Measurements from ENCODE around the gene KDM1A.

The KDM1A gene

DNA sequence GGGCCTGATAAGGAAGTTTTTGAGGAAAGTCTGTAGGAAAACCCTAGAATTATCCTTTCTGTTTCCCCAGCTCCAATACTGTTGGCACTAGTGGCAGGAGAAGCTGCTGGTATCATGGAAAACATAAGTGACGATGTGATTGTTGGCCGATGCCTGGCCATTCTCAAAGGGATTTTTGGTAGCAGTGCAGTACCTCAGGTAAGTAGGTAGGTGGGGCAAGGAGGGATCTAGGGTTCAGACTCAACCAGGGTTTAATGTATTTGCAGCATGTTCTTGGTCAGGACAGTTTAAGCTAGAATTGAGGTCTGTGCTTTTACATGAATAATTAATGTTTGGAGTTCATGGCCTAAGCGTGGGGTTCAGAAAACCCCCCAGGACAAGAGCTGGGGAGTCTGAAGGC is 62.1 kb downstream of the KDM1A start:
- H3K27ac Mint-ChIP-seq, result peak overlapping the region in 1 of 2 donors; percentile 72
- ATAC-seq (no peak), DNase-seq (no peak)
- H3K9me3 Mint-ChIP-seq, result no peaks in the 10 kb centered on the region
- H3K4me3 Mint-ChIP-seq, result no peak overlapping the region
- no peaks in the 10 kb centered on the region for H3K27me3 Mint-ChIP-seq
- H3K4me1 Mint-ChIP-seq, result no peaks in the 10 kb centered on the region

DNA sequence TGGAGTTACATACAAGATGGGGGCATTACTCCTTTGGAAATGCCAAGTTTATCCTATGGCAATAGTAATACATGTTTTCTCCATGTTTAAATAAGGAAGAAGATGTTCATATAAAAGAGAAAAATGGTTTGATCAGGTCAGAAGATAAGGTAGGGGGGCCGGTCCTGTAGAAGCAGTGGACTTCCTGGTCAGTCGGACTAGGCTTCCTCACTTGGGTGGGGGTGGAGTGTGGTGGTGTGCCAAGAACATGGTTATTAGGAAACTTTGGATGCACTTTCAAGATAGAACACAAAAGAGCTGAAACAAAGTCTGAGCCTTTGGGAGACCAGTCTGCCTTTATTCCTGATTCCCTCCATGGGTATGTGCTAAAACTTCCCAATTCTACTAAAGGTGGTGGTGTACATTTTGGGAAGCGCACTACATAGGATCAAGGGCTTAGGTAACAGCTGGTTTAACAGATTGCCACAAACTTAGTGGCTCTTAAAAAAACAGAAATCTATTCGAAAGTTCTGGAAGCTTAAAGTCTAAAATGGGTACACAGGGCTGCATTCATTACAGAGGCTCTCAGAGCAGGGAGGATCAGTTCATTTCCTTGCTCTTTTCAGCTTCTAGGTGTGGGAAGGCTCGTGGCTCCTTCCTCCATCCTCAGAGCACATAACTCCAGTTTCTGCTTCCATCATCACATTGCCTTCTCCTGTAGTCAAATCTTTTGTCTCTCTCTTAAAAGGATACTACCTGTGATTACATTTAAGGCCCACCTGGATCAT is 64.6 kb downstream of the KDM1A start:
- Mint-ChIP-seq H3K27me3 (no peaks in the 10 kb centered on the region), H3K4me1 (peaks cover 8% of the 10 kb centered on the region), H3K4me3 (no peak overlapping the region), H3K27ac (peak overlapping the region in 1 of 2 donors; percentile 50), H3K9me3 (no peaks in the 10 kb centered on the region)
- DNase-seq (no peak), ATAC-seq (no peak)

DNA sequence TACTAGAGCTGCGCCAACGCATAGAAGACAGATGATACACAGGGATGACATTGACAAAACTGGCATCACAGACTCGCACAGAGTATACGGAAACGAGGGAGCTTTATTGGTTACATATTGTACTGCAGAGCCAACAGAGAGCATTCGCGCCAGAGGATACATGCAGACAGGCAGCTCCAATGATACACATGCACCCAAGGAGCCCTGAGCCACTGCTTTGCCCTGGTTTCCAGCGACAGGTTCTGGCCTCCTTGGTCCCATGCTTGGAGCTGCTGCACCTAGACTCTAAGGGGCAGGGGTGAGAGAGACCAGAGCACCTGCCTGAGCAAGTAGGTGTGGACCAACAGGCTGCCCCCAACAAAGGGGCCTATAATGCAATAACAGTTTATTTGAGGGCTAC is 65.6 kb downstream of the KDM1A start:
- no peak for ATAC-seq
- no peaks in the 10 kb centered on the region for H3K9me3 Mint-ChIP-seq
- H3K27me3 Mint-ChIP-seq, result no peaks in the 10 kb centered on the region
- DNase-seq, result no peak
- peaks cover 8% of the 10 kb centered on the region for H3K4me1 Mint-ChIP-seq
- H3K4me3 Mint-ChIP-seq, result no peak overlapping the region
- H3K27ac Mint-ChIP-seq, result peak overlapping the region in 1 of 2 donors; percentile 86

DNA sequence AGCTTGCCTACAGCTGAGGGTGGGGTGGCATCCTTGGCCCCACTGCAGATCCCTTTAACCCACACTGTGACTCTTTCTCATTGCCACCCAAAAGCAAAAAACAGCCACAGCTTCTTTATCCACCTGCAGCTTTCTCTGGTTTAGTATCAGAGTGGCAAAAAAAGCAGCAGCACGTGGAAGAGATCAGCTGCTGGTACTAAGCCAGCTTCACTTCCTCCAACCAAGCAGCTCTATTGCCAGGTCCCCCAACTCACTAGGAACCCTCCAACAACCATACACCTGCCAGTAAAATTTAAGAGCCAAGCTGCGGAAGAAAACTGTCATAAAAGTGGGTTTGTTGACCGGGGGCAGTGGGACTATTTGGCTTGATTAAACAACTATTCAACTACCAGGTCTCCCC is 66.4 kb downstream of the KDM1A start:
- peaks cover 8% of the 10 kb centered on the region for H3K4me1 Mint-ChIP-seq
- peak overlapping the region; percentile 20 to 85 for H3K27ac Mint-ChIP-seq
- H3K4me3 Mint-ChIP-seq, result no peak overlapping the region
- ATAC-seq (no peak), DNase-seq (no peak)
- no peaks in the 10 kb centered on the region for H3K9me3 Mint-ChIP-seq
- no peaks in the 10 kb centered on the region for H3K27me3 Mint-ChIP-seq

- Mint-ChIP-seq H3K4me3 (no peak overlapping the region), H3K4me1 (peaks cover 8% of the 10 kb centered on the region), H3K27ac (peak overlapping the region; percentile 10 to 48), H3K9me3 (no peaks in the 10 kb centered on the region), H3K27me3 (no peaks in the 10 kb centered on the region)
- DNase-seq, result no peak
- no peak for ATAC-seq
Observed at GRCh38 chr1:23088027-23088426, 68.8 kb downstream of the KDM1A start.

DNA sequence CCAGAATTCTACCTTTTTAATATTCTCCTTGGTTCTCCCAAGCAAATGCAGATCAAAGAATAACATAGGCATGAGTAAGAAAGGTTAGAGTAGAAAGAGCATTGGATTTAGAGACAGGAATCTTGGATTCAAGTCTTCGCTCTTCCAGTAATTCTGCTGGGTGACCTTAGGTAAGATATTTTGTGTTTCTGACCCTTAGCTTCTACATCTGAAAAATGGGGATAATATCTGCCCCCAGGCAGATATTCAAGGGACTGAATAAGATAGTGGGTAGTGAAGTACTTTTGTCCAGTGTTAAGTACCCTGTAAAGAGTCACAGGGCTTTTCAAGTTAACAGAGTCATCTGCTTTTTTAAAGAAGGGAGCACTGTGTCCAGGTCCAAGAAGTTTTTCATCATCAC is 70.8 kb downstream of the KDM1A start:
- ATAC-seq (no peak), DNase-seq (no peak)
- H3K9me3 Mint-ChIP-seq, result no peaks in the 10 kb centered on the region
- no peaks in the 10 kb centered on the region for H3K27me3 Mint-ChIP-seq
- H3K4me1 Mint-ChIP-seq, result peaks cover 8% of the 10 kb centered on the region
- H3K27ac Mint-ChIP-seq, result no peak overlapping the region
- no peak overlapping the region for H3K4me3 Mint-ChIP-seq

- Mint-ChIP-seq H3K4me1 (peaks cover 8% of the 10 kb centered on the region), H3K4me3 (no peak overlapping the region), H3K27me3 (no peaks in the 10 kb centered on the region), H3K9me3 (no peaks in the 10 kb centered on the region), H3K27ac (peak overlapping the region in 1 of 2 donors; percentile 60)
- ATAC-seq (no peak), DNase-seq (no peak)
Observed at GRCh38 chr1:23091545-23091944, 72.3 kb downstream of the KDM1A start.

- Mint-ChIP-seq H3K27me3 (no peaks in the 10 kb centered on the region), H3K4me1 (peaks cover 8% of the 10 kb centered on the region), H3K4me3 (no peak overlapping the region), H3K27ac (no peak overlapping the region), H3K9me3 (no peaks in the 10 kb centered on the region)
- DNase-seq (no peak), ATAC-seq (no peak)
Observed at GRCh38 chr1:23092447-23092846, 73.2 kb downstream of the KDM1A start.

DNA sequence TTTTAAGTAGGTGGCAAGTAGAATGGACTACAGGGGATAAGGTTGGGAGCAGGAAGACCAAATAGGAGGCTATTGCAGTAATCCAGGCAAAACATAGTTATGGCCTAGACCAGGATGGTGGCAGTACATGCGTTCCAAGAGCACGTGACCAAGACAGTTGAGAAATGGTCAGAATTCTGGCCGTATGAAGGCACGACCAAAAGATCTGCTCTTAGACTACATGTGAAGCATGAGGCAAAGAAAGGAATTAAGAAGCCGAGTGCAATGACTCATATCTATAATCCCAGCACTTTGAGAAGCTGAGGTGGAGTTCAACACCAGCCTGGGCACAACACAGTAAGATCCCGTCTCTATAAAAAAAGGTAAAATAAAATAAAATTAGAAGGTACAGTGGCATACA is 78.0 kb downstream of the KDM1A start:
- no peak for ATAC-seq
- H3K4me3 Mint-ChIP-seq, result no peak overlapping the region
- no peaks in the 10 kb centered on the region for H3K27me3 Mint-ChIP-seq
- H3K4me1 Mint-ChIP-seq, result peaks cover 26% of the 10 kb centered on the region
- no peak overlapping the region for H3K27ac Mint-ChIP-seq
- no peaks in the 10 kb centered on the region for H3K9me3 Mint-ChIP-seq
- no peak for DNase-seq

GRCh38 chr1:23098463-23099170 is 79.3 kb downstream of the KDM1A start:
- ATAC-seq (peak; percentile 45), DNase-seq (peak; percentile 55 to 62)
- Mint-ChIP-seq H3K27me3 (no peaks in the 10 kb centered on the region), H3K27ac (peak overlapping the region in 1 of 2 donors; percentile 42), H3K9me3 (no peaks in the 10 kb centered on the region), H3K4me3 (peak overlapping the region in 1 of 2 donors; percentile 6), H3K4me1 (peaks cover 37% of the 10 kb centered on the region)

DNA sequence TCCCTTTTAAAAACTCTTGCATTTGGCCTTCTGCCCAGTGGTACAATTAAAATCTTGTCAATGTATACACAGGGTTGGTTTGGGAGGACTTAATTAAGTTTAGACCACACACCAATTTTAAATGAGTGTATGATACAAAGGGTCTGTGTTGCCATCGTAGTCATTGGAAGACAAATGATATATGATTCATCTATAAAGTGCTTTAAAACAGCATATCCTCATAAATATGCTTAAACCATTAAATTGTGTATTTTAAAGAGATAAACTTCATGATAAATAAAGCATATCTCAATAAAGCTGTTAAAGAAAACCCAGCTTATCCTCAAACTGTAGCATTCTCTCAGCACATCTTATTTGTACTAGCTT is 79.9 kb downstream of the KDM1A start:
- no peaks in the 10 kb centered on the region for H3K9me3 Mint-ChIP-seq
- H3K4me3 Mint-ChIP-seq, result peak overlapping the region in 1 of 2 donors; percentile 6
- H3K4me1 Mint-ChIP-seq, result peaks cover 37% of the 10 kb centered on the region
- H3K27ac Mint-ChIP-seq, result peak overlapping the region in 1 of 2 donors; percentile 42
- DNase-seq, result no peak
- H3K27me3 Mint-ChIP-seq, result no peaks in the 10 kb centered on the region
- ATAC-seq, result no peak

GRCh38 chr1:23100074-23100748 is 80.9 kb downstream of the KDM1A start:
- H3K4me1 Mint-ChIP-seq, result peaks cover 37% of the 10 kb centered on the region
- no peaks in the 10 kb centered on the region for H3K27me3 Mint-ChIP-seq
- H3K27ac Mint-ChIP-seq, result peak overlapping the region in 1 of 2 donors; percentile 17
- DNase-seq (peak; percentile 26 to 72), ATAC-seq (peak; percentile 97)
- peak overlapping the region; percentile 21 to 35 for H3K4me3 Mint-ChIP-seq
- H3K9me3 Mint-ChIP-seq, result no peaks in the 10 kb centered on the region

GRCh38 chr1:23101101-23101827 is 82.0 kb downstream of the KDM1A start:
- Mint-ChIP-seq H3K27me3 (no peaks in the 10 kb centered on the region), H3K4me1 (peaks cover 37% of the 10 kb centered on the region), H3K9me3 (no peaks in the 10 kb centered on the region), H3K4me3 (no peak overlapping the region), H3K27ac (no peak overlapping the region)
- ATAC-seq, result no peak
- DNase-seq, result no peak

DNA sequence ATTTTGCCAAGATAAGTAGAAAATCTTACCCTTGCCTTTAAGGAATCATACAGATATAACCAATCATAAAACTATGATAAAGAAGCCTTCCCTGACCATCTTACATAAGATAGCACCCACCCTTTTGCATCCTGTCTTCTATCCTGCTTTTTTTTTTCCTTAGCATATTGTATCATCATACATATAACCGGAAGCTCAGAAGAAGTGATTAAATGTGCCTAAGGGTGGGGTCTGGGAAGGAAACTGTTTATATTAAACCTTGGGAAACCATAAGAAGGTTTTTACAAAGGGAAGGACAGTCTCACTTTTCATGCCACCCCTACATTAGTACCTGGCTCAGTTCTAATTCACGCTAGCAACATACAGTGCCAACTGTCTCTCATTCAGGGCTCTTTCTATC is 82.6 kb downstream of the KDM1A start:
- Mint-ChIP-seq H3K9me3 (no peaks in the 10 kb centered on the region), H3K27ac (no peak overlapping the region), H3K4me1 (peaks cover 37% of the 10 kb centered on the region), H3K4me3 (no peak overlapping the region), H3K27me3 (no peaks in the 10 kb centered on the region)
- ATAC-seq, result no peak
- no peak for DNase-seq

GRCh38 chr1:23102289-23102688 is 83.0 kb downstream of the KDM1A start:
- no peak overlapping the region for H3K27ac Mint-ChIP-seq
- H3K27me3 Mint-ChIP-seq, result no peaks in the 10 kb centered on the region
- no peak for ATAC-seq
- H3K9me3 Mint-ChIP-seq, result no peaks in the 10 kb centered on the region
- no peak for DNase-seq
- peaks cover 37% of the 10 kb centered on the region for H3K4me1 Mint-ChIP-seq
- no peak overlapping the region for H3K4me3 Mint-ChIP-seq
